AG09319 (cell line): ENCODE data around the gene APCDD1.

Experiments used
- DNase-seq: peaks from one replicate; pipeline ENCODE4 v3.0.0-alpha.2; 2010; ENCODE audit warnings: low read depth; ENCODE audit errors: extremely low read depth
- CTCF ChIP-seq: IDR thresholded peaks from 2 replicates; pipeline ENCODE4 v1.5.1; 2011; ENCODE audit warnings: low read depth, mild to moderate bottlenecking, inconsistent platforms, low read length, moderate library complexity

APCDD1 gene

GRCh38 chr18:10456718-10457117 is 2.3 kb downstream of the APCDD1 start:
- no peak for TF ChIP-seq CTCF
- DNase-seq: no peak

GRCh38 chr18:10457128-10457527 is 2.7 kb downstream of the APCDD1 start:
- TF ChIP-seq CTCF: no peak
- DNase-seq: no peak

GRCh38 chr18:10457767-10458166 is 3.3 kb downstream of the APCDD1 start:
- TF ChIP-seq CTCF: no peak
- DNase-seq: peak; percentile 45

- no peak for TF ChIP-seq CTCF
- no peak for DNase-seq
Measured at GRCh38 chr18:10458691-10459090, 4.3 kb downstream of the APCDD1 start.

GRCh38 chr18:10459587-10459986 is 5.2 kb downstream of the APCDD1 start:
- DNase-seq: no peak
- no peak for TF ChIP-seq CTCF

- no peak for TF ChIP-seq CTCF
- DNase-seq: no peak
Measured at GRCh38 chr18:10460414-10461018, 6.1 kb downstream of the APCDD1 start.

GRCh38 chr18:10461989-10462388 is 7.6 kb downstream of the APCDD1 start:
- no peak for TF ChIP-seq CTCF
- no peak for DNase-seq
